DOHH2 (cell line): ENCODE results near the gene PDE4D.

Source experiments
- EZH2phosphoT487 ChIP-seq: fragments of 200-600 bp; sonication (generic); IDR thresholded peaks from 2 replicates; pipeline ENCODE4 v1.6.1; 2017; ENCODE audit warnings: borderline replicate concordance, mild to moderate bottlenecking, antibody characterized with exemption, low read length, moderate library complexity, mixed read lengths
- TF ChIP-seq, protein P1 (sequence below): fragments of 200-600 bp; sonication (generic); IDR thresholded peaks from one replicate; pipeline ENCODE4 v1.5.1; 2014; ENCODE audit warnings: antibody characterized with exemption, mild to moderate bottlenecking, low read depth, low read length; ENCODE audit not compliant: poor library complexity, severe bottlenecking

DNA sequence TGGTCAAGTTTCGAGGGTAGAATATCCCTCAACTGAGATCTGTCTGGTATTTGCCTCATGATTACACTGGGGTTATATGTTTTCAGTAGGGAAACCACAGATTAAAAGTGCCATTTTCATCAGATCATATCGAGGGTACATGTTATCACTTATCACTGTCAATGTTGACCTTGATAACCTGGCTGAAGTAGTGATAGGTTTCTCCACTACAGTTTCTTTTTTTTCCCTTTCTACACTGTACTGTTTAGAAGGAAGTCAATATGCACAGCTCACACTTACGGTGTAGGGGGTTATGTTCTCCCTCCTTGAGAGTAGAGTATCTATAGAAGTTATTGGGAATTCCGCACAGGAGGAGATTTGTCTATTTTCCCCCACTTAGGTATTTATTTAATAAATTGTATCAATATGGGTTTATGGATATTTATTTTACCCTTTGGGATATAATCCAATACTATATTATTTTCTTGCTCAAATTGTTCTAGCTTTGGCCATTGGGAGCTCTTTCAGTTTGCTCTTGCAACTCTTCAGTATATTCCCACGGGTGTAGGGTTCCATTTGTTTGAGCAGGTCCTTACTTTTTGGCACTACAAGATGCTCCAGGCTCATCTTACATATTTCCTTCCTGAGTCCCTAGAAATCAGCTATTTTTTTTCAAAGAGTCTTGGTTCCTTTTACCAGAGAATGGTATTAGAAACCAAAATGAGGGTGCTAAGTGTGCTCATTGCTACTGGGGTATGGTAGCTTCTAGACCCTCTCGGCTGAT, 866.2 kb downstream of the PDE4D start:
- TF ChIP-seq, protein P1, sequence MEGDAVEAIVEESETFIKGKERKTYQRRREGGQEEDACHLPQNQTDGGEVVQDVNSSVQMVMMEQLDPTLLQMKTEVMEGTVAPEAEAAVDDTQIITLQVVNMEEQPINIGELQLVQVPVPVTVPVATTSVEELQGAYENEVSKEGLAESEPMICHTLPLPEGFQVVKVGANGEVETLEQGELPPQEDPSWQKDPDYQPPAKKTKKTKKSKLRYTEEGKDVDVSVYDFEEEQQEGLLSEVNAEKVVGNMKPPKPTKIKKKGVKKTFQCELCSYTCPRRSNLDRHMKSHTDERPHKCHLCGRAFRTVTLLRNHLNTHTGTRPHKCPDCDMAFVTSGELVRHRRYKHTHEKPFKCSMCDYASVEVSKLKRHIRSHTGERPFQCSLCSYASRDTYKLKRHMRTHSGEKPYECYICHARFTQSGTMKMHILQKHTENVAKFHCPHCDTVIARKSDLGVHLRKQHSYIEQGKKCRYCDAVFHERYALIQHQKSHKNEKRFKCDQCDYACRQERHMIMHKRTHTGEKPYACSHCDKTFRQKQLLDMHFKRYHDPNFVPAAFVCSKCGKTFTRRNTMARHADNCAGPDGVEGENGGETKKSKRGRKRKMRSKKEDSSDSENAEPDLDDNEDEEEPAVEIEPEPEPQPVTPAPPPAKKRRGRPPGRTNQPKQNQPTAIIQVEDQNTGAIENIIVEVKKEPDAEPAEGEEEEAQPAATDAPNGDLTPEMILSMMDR, result no peak
- no peak for TF ChIP-seq EZH2phosphoT487
